Measurements from ENCODE around the gene COL9A3.

DNA sequence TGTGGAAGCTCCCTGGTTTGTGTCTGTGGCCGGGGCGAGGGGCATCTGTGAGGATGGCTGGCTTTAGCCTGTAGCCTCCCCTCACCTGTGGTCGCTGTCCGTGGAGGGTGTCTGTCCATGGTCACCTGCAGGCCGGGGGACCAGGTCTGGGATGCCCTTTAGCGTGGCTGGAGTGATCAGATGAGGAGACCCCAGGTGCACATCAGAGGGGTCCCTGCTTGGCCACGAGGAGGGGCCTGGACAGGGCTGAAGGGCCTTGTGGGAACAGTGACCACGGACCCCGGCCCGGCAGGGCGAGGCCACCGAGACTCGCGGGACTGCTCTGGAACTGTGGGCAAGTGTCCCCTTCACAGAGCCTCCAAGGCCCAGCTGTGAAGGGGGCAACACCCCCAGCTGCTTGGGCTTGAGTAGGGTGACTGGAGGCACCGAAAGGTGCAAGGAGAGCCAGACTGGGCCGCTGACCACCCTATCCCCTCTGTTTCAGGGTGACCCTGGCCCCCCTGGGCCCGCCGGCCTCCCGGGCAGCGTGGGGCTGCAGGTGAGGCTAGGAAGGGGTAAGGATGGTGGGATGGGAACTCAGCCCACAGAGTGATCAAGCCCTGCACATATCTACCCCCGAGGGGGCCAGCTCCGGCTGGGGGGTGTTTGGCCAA lies 8.6 kb downstream of the COL9A3 start:
- no peak for TF ChIP-seq CTCF (IDR thresholded peaks at IDR 0.05; ENCODE audit: insufficient read depth, low read length, poor library complexity, severe bottlenecking)
- TF ChIP-seq EZH2phosphoT487 (conservative IDR thresholded peaks at IDR 0.05; ENCODE audit: low read length) = no peak

All from SU-DHL-6 (cell line).